Tibial nerve (tissue), 4 donors: Measurements from ENCODE around the gene GLYAT. TPM values are rescaled to one million over a fixed set of nuclear protein-coding genes. Genes with fewer than 3 reads are reported as not detected.
"Not testable (repeated sequence)": the region's sequence is repeated elsewhere in the genome, so short reads cannot be mapped to it uniquely, and the experiment has no call there.

Source experiments
- DNase-seq, 2 donors: peaks; one replicate each; pipeline ENCODE4 v3.0.0-alpha.2; 2019; ENCODE audit warnings: low spot score in 2 of 2
- H3K27ac ChIP-seq, 4 donors: fragments of 200-600 bp; sonication (generic) in 3 of 4; one replicate each; pipeline ENCODE4 v1.5.1; 2017 to 2019; ENCODE audit warnings: mild to moderate bottlenecking in 1 of 4
- H3K27me3 ChIP-seq, 2 donors: fragments of 200-600 bp; sonication (generic) in 1 of 2; one replicate each; pipeline versions ENCODE4 v1.5.1 to v1.6.0; 2017 to 2019
- H3K36me3 ChIP-seq, 3 donors: fragments of 200-600 bp; sonication (generic); one replicate each; pipeline ENCODE4 v1.5.1; 2018 to 2019
- H3K4me1 ChIP-seq, 4 donors: fragments of 200-600 bp; sonication (generic) in 3 of 4; one replicate each; pipeline ENCODE4 v1.5.1; 2017 to 2019
- H3K4me3 ChIP-seq, 4 donors: fragments of 200-600 bp; sonication (generic) in 3 of 4; one replicate each; pipeline ENCODE4 v1.5.1; 2017 to 2019; ENCODE audit warnings: mild to moderate bottlenecking in 1 of 4, moderate library complexity in 1 of 4
- H3K9me3 ChIP-seq, 4 donors: fragments of 200-600 bp; sonication (generic) in 3 of 4; one replicate each; pipeline ENCODE4 v1.5.1; 2017 to 2019
- EP300 ChIP-seq, 2 donors: sonication (generic); formaldehyde crosslinking; IDR thresholded peaks; one replicate each; pipeline ENCODE4 v1.6.1; 2017; ENCODE audit warnings: antibody characterized with exemption in 2 of 2, mild to moderate bottlenecking in 1 of 2
- POLR2A ChIP-seq, 2 donors: fragments of 450-650 bp; IDR thresholded peaks; one replicate each; pipeline ENCODE4 v1.6.1; 2017; ENCODE audit warnings: antibody characterized with exemption in 2 of 2, mild to moderate bottlenecking in 2 of 2, moderate library complexity in 2 of 2
- WGBS, 2 donors: methylation state at CpG; one replicate each; pipeline ENCODE4 v1.1.5; 2018; 5-methylcytosine and 5-hydroxymethylcytosine counted together
- total RNA-seq, 4 donors: library from RNA; depleted of rRNA; stranded (reverse); fragments of >200 nt; gene quantifications; one replicate each; pipeline ENCODE4 v1.1.0, GENCODE V29; 2016
- TF ChIP-seq, protein P1 (sequence below), 5 experiments: fragments of 200-600 bp in 3 of 5; fragments of 450-650 bp in 2 of 5; sonication (generic) in 3 of 5; IDR thresholded peaks; one replicate each; pipeline ENCODE4 v1.5.1; 2016 to 2019; ENCODE audit warnings: antibody characterized with exemption in 5 of 5, mild to moderate bottlenecking in 3 of 5, moderate library complexity in 2 of 5

The GLYAT gene
- total RNA-seq, 4 donors from 2014 or later, result 0.66 to 1.7 TPM; not detected in 2

- H3K27me3 ChIP-seq, result no peaks in the 10 kb centered on the region
- no peak overlapping the region for H3K4me3 ChIP-seq
- no peak for TF ChIP-seq POLR2A (IDR thresholded peaks at IDR 0.05)
- TF ChIP-seq EP300 (IDR thresholded peaks at IDR 0.05), result no peak
- TF ChIP-seq, protein P1, sequence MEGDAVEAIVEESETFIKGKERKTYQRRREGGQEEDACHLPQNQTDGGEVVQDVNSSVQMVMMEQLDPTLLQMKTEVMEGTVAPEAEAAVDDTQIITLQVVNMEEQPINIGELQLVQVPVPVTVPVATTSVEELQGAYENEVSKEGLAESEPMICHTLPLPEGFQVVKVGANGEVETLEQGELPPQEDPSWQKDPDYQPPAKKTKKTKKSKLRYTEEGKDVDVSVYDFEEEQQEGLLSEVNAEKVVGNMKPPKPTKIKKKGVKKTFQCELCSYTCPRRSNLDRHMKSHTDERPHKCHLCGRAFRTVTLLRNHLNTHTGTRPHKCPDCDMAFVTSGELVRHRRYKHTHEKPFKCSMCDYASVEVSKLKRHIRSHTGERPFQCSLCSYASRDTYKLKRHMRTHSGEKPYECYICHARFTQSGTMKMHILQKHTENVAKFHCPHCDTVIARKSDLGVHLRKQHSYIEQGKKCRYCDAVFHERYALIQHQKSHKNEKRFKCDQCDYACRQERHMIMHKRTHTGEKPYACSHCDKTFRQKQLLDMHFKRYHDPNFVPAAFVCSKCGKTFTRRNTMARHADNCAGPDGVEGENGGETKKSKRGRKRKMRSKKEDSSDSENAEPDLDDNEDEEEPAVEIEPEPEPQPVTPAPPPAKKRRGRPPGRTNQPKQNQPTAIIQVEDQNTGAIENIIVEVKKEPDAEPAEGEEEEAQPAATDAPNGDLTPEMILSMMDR (IDR thresholded peaks at IDR 0.05), result no peak
- H3K4me1 ChIP-seq, result no peaks in the 10 kb centered on the region
- 68 to 89% methylated on average over 2 of the region's 2 CpGs for WGBS, 2 donors
- no peak overlapping the region for H3K27ac ChIP-seq
- H3K9me3 ChIP-seq, result no peaks in the 10 kb centered on the region
- no peaks in the 10 kb centered on the region for H3K36me3 ChIP-seq
- no peak for DNase-seq
Measured at GRCh38 chr11:58719406-58720117, 12.2 kb downstream of the GLYAT start.

DNA sequence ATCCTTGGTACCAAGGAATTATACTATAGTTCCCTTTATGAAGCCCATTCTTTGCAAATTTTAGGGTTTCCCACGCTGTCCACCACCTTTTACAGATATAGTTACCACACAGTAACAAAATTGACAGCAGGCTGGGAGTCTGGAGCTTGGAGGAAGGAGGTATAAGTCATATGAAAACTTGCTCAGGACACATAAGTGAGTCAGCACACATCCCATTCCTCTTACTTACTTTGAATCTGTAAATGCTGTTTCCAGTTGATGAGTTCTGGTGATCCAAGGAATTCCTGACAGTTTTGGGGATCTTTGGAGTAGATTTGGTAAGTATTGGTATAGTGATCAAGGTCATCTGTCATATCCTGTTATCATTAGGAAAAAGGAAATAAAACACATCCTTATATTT lies 19.2 kb downstream of the GLYAT start:
- Histone ChIP-seq H3K36me3 (no peaks in the 10 kb centered on the region), H3K9me3 (no peaks in the 10 kb centered on the region), H3K4me1 (no peaks in the 10 kb centered on the region), H3K27me3 (no peaks in the 10 kb centered on the region), H3K4me3 (no peak overlapping the region), H3K27ac (no peak overlapping the region)
- DNase-seq, result no peak
- WGBS, 2 donors, result 5 to 10% methylated on average over 1 of the region's 1 CpG
- TF ChIP-seq EP300 (IDR thresholded peaks at IDR 0.05), result no peak
- no peak for TF ChIP-seq POLR2A (IDR thresholded peaks at IDR 0.05)
- TF ChIP-seq, protein P1 (IDR thresholded peaks at IDR 0.05), result no peak

DNA sequence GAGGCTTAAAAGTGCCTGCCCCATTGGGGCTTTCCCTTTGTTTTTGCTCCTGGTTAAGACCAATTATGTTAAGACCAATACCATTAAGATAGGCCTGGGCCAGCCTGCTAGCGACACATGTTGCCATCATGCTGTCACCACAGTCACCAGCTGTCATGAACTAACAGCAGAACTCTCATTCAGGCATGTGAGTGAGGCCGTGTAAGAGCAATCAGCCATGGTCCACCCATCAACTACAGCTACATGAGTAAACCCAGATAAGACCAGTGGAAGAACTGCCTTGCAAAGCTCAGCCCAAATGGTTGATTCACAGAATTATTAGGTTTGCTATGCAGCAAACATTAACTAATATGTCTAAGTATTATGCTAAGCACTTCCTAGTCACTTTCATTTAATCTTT lies 19.9 kb downstream of the GLYAT start:
- H3K9me3 ChIP-seq, result no peaks in the 10 kb centered on the region
- H3K4me1 ChIP-seq, result no peaks in the 10 kb centered on the region
- H3K27ac ChIP-seq, result no peak overlapping the region
- no peaks in the 10 kb centered on the region for H3K36me3 ChIP-seq
- no peaks in the 10 kb centered on the region for H3K27me3 ChIP-seq
- no peak for DNase-seq
- WGBS, 2 donors, result 65 to 71% methylated on average over 2 of the region's 2 CpGs
- no peak overlapping the region for H3K4me3 ChIP-seq
- TF ChIP-seq EP300 (IDR thresholded peaks at IDR 0.05), result no peak
- no peak for TF ChIP-seq POLR2A (IDR thresholded peaks at IDR 0.05)
- TF ChIP-seq, protein P1 (IDR thresholded peaks at IDR 0.05), result no peak

DNA sequence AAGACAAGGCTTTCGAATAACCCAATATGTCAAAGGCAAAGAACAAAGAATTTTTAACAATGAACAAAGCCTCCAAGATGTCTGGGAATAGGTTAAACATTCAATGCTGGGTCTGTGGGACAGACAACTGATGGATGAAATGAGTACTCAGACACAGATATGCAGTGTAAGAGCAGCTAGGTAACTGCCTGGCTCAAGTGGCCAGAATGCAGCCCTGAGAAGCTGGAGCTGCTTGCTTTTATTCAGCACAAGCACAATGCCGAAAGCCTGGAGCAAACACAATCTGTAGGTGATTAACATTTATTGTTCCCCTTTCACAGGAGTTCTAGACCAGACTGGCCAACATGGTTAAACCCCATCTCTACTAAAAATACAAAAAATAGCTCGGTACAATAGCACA lies 24.0 kb downstream of the GLYAT start:
- WGBS, 2 donors, result 80 to 82% methylated on average over 3 of the region's 3 CpGs
- H3K4me3 ChIP-seq, result no peak overlapping the region
- no peak overlapping the region for H3K27ac ChIP-seq
- no peak for DNase-seq
- no peaks in the 10 kb centered on the region for H3K27me3 ChIP-seq
- TF ChIP-seq EP300 (IDR thresholded peaks at IDR 0.05) (no peak), POLR2A (IDR thresholded peaks at IDR 0.05) (no peak)
- TF ChIP-seq, protein P1 (IDR thresholded peaks at IDR 0.05), result no peak
- peaks cover 0 to 29% (median 2%) of the 10 kb centered on the region in 4 donors for H3K9me3 ChIP-seq
- H3K4me1 ChIP-seq, result no peaks in the 10 kb centered on the region
- no peaks in the 10 kb centered on the region for H3K36me3 ChIP-seq

DNA sequence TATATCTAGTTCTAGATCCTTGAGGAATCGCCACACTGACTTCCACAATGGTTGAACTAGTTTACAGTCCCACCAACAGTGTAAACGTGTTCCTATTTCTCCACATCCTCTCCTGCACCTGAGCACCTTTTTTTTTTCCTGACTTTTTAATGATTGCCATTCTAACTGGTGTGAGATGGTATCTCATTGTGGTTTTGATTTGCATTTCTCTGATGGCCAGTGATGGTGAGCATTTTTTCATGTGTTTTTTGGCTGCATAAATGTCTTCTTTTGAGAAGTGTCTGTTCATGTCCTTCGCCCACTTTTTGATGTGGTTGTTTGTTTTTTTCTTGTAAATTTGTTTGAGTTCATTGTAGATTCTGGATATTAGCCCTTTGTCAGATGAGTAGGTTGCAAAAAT lies 34.9 kb downstream of the GLYAT start:
- 72 to 79% methylated on average over 2 of the region's 3 CpGs for WGBS, 2 donors
- H3K4me1 ChIP-seq, DNase-seq, H3K9me3 ChIP-seq, H3K27ac ChIP-seq, H3K4me3 ChIP-seq, H3K36me3 ChIP-seq, H3K27me3 ChIP-seq: not testable (repeated sequence)
